ENCODE measurements around the gene ENOX1. TPM values are rescaled to one million over a fixed set of nuclear protein-coding genes. Genes with fewer than 3 reads are reported as not detected.

ENOX1 gene
- total and polyA plus RNA-seq, 2 of the 13 experiments (the other 11 are each of a cell fraction or from before 2014, with no cell fraction given), result not detected

GRCh38 chr13:43203781-43204180, 583.0 kb downstream of the ENOX1 start:
- H3K9ac ChIP-seq (ENCODE audit: insufficient read depth, low read depth, low read length), result no peak overlapping the region
- H3K36me3 ChIP-seq (replicated peaks in 1 of 2; ENCODE audit: control insufficient read depth in 1 of 2, insufficient read depth in 2 of 2, low read length in 2 of 2), result no peaks in the 10 kb centered on the region
- in situ Hi-C loops (cut with HindIII; ENCODE audit: extremely low pct_ligation_motif_present, low pct_unique_long_range_greater_than_20kb), result no loop called here
- DNase-seq (ENCODE audit: low spot score), result no peak
- H3K27me3 ChIP-seq (ENCODE audit: control insufficient read depth in 1 of 2, insufficient read depth in 2 of 2, low read length in 2 of 2), result no peaks in the 10 kb centered on the region
- H3K4me2 ChIP-seq (ENCODE audit: low read depth, low read length), result no peak overlapping the region
- no peak for TF ChIP-seq PLRG1 (conservative IDR thresholded peaks at IDR 0.05)
- no peak for TF ChIP-seq RFXANK (CRISPR knock-in tag; IDR thresholded peaks at IDR 0.05)
- no peak for TF ChIP-seq ZNF17 (CRISPR knock-in tag; IDR thresholded peaks at IDR 0.05)
- TF ChIP-seq FLYWCH1 (CRISPR knock-in tag; IDR thresholded peaks at IDR 0.05), result no peak
- TF ChIP-seq SP5 (CRISPR knock-in tag; IDR thresholded peaks at IDR 0.05; ENCODE audit: borderline replicate concordance, low read depth), result no peak
- no peak for TF ChIP-seq SCMH1 (CRISPR knock-in tag; IDR thresholded peaks at IDR 0.05; ENCODE audit: borderline replicate concordance)
- H3K27ac ChIP-seq (ENCODE audit: extremely low read length, insufficient read depth, low read length), result no peak overlapping the region
- no peak for FAIRE-seq
- POLR2A ChIA-PET, result no interaction called here
- CTCF ChIA-PET (ENCODE audit: low intra/inter-chr PET ratio, low total read pairs), result no interaction called here
- no peak for ATAC-seq
- H3K4me3 ChIP-seq (replicated peaks in 1 of 3; ENCODE audit: insufficient read depth in 1 of 3, low read depth in 2 of 3, low read length in 3 of 3), result no peak overlapping the region
- 0% methylated on average over 1 of the region's 1 CpG for WGBS (ENCODE audit: low lambda C conversion rate)
- H2AFZ ChIP-seq (ENCODE audit: low read length), result no peak overlapping the region
- H4K20me1 ChIP-seq (ENCODE audit: insufficient read depth, low read length), result no peaks in the 10 kb centered on the region
- no peaks in the 10 kb centered on the region for H3K4me1 ChIP-seq (ENCODE audit: insufficient read depth, low read length)
- H3K79me2 ChIP-seq (ENCODE audit: insufficient read depth, low read length), result no peaks in the 10 kb centered on the region
- intact Hi-C loops (cut with micrococcal nuclease; ENCODE audit: unreplicated experiment), result no loop called here
- peaks cover 5% of the 10 kb centered on the region; the same call in 1 of the 2 replicates for H3K9me3 ChIP-seq (ENCODE audit: low read length)
- no TSS peak for BruUV-seq (replicated peaks)

GRCh38 chr13:43200736-43201135, 586.0 kb downstream of the ENOX1 start:
- no peaks in the 10 kb centered on the region for H3K79me2 ChIP-seq (ENCODE audit: insufficient read depth, low read length)
- DNase-seq (ENCODE audit: low spot score) (no peak), FAIRE-seq (no peak), ATAC-seq (no peak)
- 0% methylated on average over 1 of the region's 1 CpG for WGBS (ENCODE audit: low lambda C conversion rate)
- no peak overlapping the region for H3K4me2 ChIP-seq (ENCODE audit: low read depth, low read length)
- ChIA-PET POLR2A (no interaction called here), CTCF (ENCODE audit: low intra/inter-chr PET ratio, low total read pairs) (no interaction called here)
- H2AFZ ChIP-seq (ENCODE audit: low read length), result no peak overlapping the region
- no peaks in the 10 kb centered on the region for H3K27me3 ChIP-seq (ENCODE audit: control insufficient read depth in 1 of 2, insufficient read depth in 2 of 2, low read length in 2 of 2)
- H3K4me3 ChIP-seq (replicated peaks in 1 of 3; ENCODE audit: insufficient read depth in 1 of 3, low read depth in 2 of 3, low read length in 3 of 3), result no peak overlapping the region
- H3K4me1 ChIP-seq (ENCODE audit: insufficient read depth, low read length), result no peaks in the 10 kb centered on the region
- no peaks in the 10 kb centered on the region for H4K20me1 ChIP-seq (ENCODE audit: insufficient read depth, low read length)
- H3K9ac ChIP-seq (ENCODE audit: insufficient read depth, low read depth, low read length), result no peak overlapping the region
- TF ChIP-seq, protein P1, sequence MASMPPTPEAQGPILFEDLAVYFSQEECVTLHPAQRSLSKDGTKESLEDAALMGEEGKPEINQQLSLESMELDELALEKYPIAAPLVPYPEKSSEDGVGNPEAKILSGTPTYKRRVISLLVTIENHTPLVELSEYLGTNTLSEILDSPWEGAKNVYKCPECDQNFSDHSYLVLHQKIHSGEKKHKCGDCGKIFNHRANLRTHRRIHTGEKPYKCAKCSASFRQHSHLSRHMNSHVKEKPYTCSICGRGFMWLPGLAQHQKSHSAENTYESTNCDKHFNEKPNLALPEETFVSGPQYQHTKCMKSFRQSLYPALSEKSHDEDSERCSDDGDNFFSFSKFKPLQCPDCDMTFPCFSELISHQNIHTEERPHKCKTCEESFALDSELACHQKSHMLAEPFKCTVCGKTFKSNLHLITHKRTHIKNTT (CRISPR knock-in tag; IDR thresholded peaks at IDR 0.05), result no peak
- TF ChIP-seq ZNF713 (CRISPR knock-in tag; IDR thresholded peaks at IDR 0.05) (no peak), NR2F1 (CRISPR knock-in tag; IDR thresholded peaks at IDR 0.05) (no peak), ZNF670 (CRISPR knock-in tag; IDR thresholded peaks at IDR 0.05; ENCODE audit: borderline replicate concordance) (no peak), ZBTB8A (CRISPR knock-in tag; IDR thresholded peaks at IDR 0.05; ENCODE audit: borderline replicate concordance, low read depth) (no peak)
- H3K36me3 ChIP-seq (replicated peaks in 1 of 2; ENCODE audit: control insufficient read depth in 1 of 2, insufficient read depth in 2 of 2, low read length in 2 of 2), result no peaks in the 10 kb centered on the region
- in situ Hi-C loops (cut with HindIII; ENCODE audit: extremely low pct_ligation_motif_present, low pct_unique_long_range_greater_than_20kb), result no loop called here
- H3K9me3 ChIP-seq (ENCODE audit: low read length), result peaks cover 5% of the 10 kb centered on the region; the same call in 1 of the 2 replicates
- BruUV-seq (replicated peaks), result no TSS peak
- intact Hi-C loops (cut with micrococcal nuclease; ENCODE audit: unreplicated experiment), result no loop called here
- no peak overlapping the region for H3K27ac ChIP-seq (ENCODE audit: extremely low read length, insufficient read depth, low read length)

Measured in HepG2 (cell line).